Calu3 (cell line): Measurements from ENCODE around the gene TGM1. TPM values are rescaled to one million over a fixed set of nuclear protein-coding genes. Genes with fewer than 3 reads are reported as not detected.

Source experiments
- BruUV-seq: library from RNA; stranded (reverse); fragments of 400-500 nt; replicated peaks from 2 replicates; lab custom pipeline; 2021; lab: Mats Ljungman, UMichigan
- CTCF ChIA-PET: fragments of 300-600 bp; sonication (Branson Sonifier 250); formaldehyde crosslinking; loops from one replicate; lab custom pipeline; 2022; ENCODE audit warnings: antibody characterized with exemption; lab: Charles Lee
- DNase-seq: peaks from one replicate; pipeline ENCODE4 v3.0.0; 2022
- H3K27ac Mint-ChIP-seq: one replicate; pipeline ENCODE4 v1.8.0; 2022; ENCODE audit warnings: mixed read lengths; ENCODE audit not compliant: unreplicated experiment
- H3K27me3 Mint-ChIP-seq: one replicate; pipeline ENCODE4 v1.8.0; 2022; ENCODE audit warnings: mixed read lengths; ENCODE audit not compliant: unreplicated experiment
- H3K36me3 Mint-ChIP-seq: one replicate; pipeline ENCODE4 v1.8.0; 2022; ENCODE audit warnings: mild to moderate bottlenecking, moderate library complexity, mixed read lengths; ENCODE audit not compliant: insufficient read depth, unreplicated experiment
- H3K4me1 Mint-ChIP-seq: one replicate; pipeline ENCODE4 v1.8.0; 2022; ENCODE audit warnings: mild to moderate bottlenecking, low read depth, mixed read lengths; ENCODE audit not compliant: unreplicated experiment
- H3K4me3 Mint-ChIP-seq: one replicate; pipeline ENCODE4 v1.8.0; 2022; ENCODE audit warnings: mild to moderate bottlenecking, low read depth, moderate library complexity, mixed read lengths; ENCODE audit not compliant: unreplicated experiment
- H3K9me3 Mint-ChIP-seq: one replicate; pipeline ENCODE4 v1.8.0; 2022; ENCODE audit warnings: low read depth, mixed read lengths; ENCODE audit not compliant: unreplicated experiment
- intact Hi-C: fragments of 100-400 bp; cut with micrococcal nuclease; formaldehyde crosslinking; loops from one replicate; pipeline ENCODE4 v1.10.0; 2022; ENCODE audit not compliant: unreplicated experiment
- total RNA-seq: library from RNA; stranded (reverse); gene quantifications from 2 replicates; pipeline ENCODE4 v1.2.3, GENCODE V29; 2022
- TF ChIP-seq, protein P1 (sequence below): fragments of 200-600 bp; IDR thresholded peaks from one replicate; pipeline ENCODE4 v1.8.0; 2022; ENCODE audit warnings: antibody characterized with exemption; ENCODE audit not compliant: unreplicated experiment

The TGM1 gene
- total RNA-seq, 1 experiment from 2014 or later, result 4.5 TPM

DNA sequence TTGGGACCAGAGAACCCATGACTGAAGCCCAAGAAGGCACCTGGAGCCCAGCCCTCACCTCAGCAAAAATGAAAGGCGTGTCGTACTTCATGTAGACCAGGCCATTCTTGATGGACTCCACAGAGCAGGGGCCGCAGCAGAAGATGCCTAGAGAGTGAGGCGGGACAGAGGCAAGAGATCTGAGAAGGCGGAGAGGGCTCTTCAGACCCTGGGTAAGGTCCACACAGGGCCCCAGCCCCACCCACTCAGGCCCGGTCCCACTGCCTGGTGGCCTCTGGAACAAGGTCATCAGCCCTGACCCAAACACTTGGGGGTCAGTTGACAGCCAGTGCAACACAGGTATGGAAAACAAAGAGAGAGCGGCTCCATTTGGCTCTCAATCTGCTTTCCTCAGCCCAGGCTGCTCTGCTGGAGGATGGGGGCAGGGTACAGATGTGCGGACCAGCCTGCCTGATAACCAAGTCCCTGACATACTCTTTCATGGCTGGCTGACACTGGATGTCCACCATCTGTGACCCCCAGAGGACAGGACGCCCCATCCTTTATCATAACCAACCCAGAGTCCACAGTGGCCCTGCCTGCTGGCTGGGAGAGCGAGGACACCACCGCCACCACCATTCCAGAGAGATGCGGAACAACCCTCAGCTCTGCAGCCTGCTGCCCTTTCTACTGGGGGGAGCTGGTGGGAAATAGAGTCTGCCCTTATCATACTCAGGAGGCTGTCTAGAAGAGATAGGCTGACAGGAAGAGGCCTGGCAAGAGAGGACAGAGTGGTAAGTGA lies 6.9 kb downstream of the TGM1 start:
- Mint-ChIP-seq H3K36me3 (no peaks in the 10 kb centered on the region), H3K4me1 (peaks cover 7% of the 10 kb centered on the region), H3K9me3 (no peaks in the 10 kb centered on the region), H3K4me3 (no peak overlapping the region), H3K27me3 (no peaks in the 10 kb centered on the region), H3K27ac (no peak overlapping the region)
- no TSS peak for BruUV-seq
- DNase-seq, result no peak
- CTCF ChIA-PET, result no interaction called here
- TF ChIP-seq, protein P1, sequence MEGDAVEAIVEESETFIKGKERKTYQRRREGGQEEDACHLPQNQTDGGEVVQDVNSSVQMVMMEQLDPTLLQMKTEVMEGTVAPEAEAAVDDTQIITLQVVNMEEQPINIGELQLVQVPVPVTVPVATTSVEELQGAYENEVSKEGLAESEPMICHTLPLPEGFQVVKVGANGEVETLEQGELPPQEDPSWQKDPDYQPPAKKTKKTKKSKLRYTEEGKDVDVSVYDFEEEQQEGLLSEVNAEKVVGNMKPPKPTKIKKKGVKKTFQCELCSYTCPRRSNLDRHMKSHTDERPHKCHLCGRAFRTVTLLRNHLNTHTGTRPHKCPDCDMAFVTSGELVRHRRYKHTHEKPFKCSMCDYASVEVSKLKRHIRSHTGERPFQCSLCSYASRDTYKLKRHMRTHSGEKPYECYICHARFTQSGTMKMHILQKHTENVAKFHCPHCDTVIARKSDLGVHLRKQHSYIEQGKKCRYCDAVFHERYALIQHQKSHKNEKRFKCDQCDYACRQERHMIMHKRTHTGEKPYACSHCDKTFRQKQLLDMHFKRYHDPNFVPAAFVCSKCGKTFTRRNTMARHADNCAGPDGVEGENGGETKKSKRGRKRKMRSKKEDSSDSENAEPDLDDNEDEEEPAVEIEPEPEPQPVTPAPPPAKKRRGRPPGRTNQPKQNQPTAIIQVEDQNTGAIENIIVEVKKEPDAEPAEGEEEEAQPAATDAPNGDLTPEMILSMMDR, result no peak
- intact Hi-C loops, result no loop called here

DNA sequence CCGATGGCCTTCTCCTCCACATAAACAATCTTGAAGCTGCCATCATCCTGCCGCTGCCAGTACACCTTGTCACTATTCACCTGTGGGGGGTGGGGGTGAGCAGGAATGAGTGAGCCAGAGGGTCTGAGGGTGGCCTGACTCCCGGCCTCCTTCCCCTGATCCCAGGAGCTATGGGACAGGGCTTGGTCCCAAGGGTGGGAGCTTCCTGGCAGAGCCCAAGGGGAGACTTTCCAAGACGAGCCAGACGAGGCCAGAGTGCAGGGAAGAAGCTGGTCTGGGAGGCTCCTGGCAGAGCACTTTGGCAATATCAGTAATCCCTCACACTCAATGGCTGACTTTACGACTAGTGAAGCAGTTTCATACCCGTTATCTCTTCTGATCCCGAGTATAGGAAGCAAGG lies 7.5 kb downstream of the TGM1 start:
- Mint-ChIP-seq H3K36me3 (no peaks in the 10 kb centered on the region), H3K9me3 (no peaks in the 10 kb centered on the region), H3K27ac (no peak overlapping the region), H3K4me3 (no peak overlapping the region), H3K27me3 (no peaks in the 10 kb centered on the region), H3K4me1 (peaks cover 7% of the 10 kb centered on the region)
- no peak for DNase-seq
- TF ChIP-seq, protein P1, result no peak
- CTCF ChIA-PET, result no interaction called here
- intact Hi-C loops, result no loop called here
- BruUV-seq, result no TSS peak

DNA sequence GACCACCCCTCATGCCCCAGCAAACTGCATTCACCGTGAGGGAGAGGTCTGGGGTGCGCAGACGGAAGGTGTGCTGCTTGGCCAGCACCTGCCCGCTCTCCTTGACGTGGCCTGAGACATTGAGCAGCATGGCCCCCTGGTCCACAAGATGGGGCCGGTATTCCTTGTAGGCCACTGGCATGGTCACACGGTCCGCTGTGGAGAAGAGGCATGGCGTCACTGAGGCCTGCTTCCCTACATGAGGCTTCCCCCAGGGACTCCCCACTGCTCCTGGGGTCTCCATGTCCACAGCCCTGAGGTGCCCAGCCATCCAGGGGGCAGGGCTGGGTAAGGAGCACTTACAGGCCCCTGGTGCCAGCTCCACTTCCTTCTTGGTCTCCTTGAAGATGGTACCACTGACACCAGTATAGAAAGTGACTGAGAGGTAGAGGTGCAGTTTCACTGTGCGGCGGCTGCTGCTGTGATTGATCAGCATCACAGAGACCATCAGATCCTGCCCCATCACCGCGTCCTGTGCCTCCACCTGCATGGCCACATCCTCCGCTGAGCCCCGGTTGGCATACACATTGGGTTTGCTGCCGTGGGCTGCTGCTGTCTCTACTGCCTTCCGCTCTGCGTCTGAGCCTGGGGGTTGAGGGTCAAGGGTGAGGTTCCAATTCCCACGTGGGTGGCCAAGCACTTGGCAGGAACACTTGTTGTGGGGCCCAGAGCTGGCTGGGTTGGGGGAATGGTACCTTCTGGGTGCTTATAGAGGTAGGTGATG lies 8.2 kb downstream of the TGM1 start:
- Mint-ChIP-seq H3K36me3 (no peaks in the 10 kb centered on the region), H3K4me3 (no peak overlapping the region), H3K4me1 (peaks cover 7% of the 10 kb centered on the region), H3K27ac (no peak overlapping the region), H3K27me3 (no peaks in the 10 kb centered on the region), H3K9me3 (no peaks in the 10 kb centered on the region)
- no TSS peak for BruUV-seq
- CTCF ChIA-PET, result no interaction called here
- intact Hi-C loops, result no loop called here
- TF ChIP-seq, protein P1, result no peak
- no peak for DNase-seq

DNA sequence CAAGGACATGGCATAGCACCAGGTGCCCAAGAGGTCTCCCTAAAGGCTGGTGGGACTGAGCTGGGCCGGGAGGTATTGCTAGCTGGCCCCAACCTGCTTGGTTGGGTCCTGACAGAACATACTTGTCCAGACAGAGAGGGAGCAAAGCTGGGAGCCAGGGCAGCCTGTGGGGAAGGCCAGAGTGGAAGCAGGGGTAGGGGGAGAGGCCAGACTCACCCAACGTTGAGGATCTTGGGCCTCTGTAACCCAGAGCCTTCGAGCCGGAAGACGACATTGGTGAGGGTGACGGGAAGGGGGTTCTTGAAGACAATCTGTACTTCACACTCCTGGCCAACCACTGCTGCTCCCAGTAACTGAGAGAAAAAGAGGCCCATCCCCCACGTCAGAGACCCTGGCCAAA lies 9.0 kb downstream of the TGM1 start:
- CTCF ChIA-PET, result no interaction called here
- TF ChIP-seq, protein P1, result no peak
- peaks cover 7% of the 10 kb centered on the region for H3K4me1 Mint-ChIP-seq
- no peak overlapping the region for H3K4me3 Mint-ChIP-seq
- H3K36me3 Mint-ChIP-seq, result no peaks in the 10 kb centered on the region
- no peak overlapping the region for H3K27ac Mint-ChIP-seq
- no peak for DNase-seq
- no peaks in the 10 kb centered on the region for H3K9me3 Mint-ChIP-seq
- BruUV-seq, result no TSS peak
- intact Hi-C loops, result no loop called here
- no peaks in the 10 kb centered on the region for H3K27me3 Mint-ChIP-seq
